Fibroblast of skin of abdomen (primary cell): ENCODE data around the gene TWF2. TPM values are rescaled to one million over a fixed set of nuclear protein-coding genes. Genes with fewer than 3 reads are reported as not detected.
"Not testable (repeated sequence)": the region's sequence is repeated elsewhere in the genome, so short reads cannot be mapped to it uniquely, and the experiment has no call there.

ENCODE experiments used
- DNase-seq: peaks from one replicate; pipeline ENCODE4 v3.0.0-alpha.2; 2013
- polyA plus RNA-seq, 2 experiments: library from polyadenylated mRNA; unstranded; fragments of 120-200 nt; gene quantifications; one replicate each; pipeline ENCODE4 v1.2.1, GENCODE V29; 2013; ENCODE audit not compliant: insufficient read length in 2 of 2

TWF2 gene
- polyA plus RNA-seq (2013, experiment 1 of 2; ENCODE audit: insufficient read length): 96.7 TPM
- polyA plus RNA-seq (2013, experiment 2 of 2; ENCODE audit: insufficient read length): 108 TPM

GRCh38 chr3:52238761-52239701, at the start of gene TWF2:
Gene TWF2, minus strand, starts transcription at chr3:52239158. Its CDS starts 142 bp downstream, at chr3:52239016.
- peak; percentile 83 for DNase-seq

- no peak for DNase-seq
Measured at GRCh38 chr3:52288674-52289073, 49.7 kb upstream of the TWF2 start.

- DNase-seq: no peak
Measured at GRCh38 chr3:52286777-52287110, 47.8 kb upstream of the TWF2 start.

- not testable (repeated sequence) for DNase-seq
Measured at GRCh38 chr3:52284051-52284450, 45.1 kb upstream of the TWF2 start.

DNA sequence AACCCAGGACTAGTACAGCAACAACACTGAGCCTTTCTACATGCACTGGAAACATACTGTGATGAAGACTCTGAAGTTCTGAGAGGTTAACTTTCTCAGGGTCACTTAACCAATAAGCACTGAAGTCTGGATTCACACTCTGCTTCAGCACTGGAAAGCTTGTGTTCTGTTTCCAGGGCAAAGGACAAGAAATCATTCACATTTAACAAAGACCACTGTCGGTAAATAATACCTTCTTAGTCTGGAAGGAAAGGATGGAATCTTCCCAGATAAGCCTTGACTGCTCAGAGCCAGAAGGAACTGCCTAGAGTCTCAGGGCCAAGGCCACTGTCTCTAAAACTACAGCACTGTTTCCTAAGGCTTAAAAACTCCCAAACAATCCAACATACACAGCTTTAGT, 44.3 kb upstream of the TWF2 start:
- no peak for DNase-seq

DNA sequence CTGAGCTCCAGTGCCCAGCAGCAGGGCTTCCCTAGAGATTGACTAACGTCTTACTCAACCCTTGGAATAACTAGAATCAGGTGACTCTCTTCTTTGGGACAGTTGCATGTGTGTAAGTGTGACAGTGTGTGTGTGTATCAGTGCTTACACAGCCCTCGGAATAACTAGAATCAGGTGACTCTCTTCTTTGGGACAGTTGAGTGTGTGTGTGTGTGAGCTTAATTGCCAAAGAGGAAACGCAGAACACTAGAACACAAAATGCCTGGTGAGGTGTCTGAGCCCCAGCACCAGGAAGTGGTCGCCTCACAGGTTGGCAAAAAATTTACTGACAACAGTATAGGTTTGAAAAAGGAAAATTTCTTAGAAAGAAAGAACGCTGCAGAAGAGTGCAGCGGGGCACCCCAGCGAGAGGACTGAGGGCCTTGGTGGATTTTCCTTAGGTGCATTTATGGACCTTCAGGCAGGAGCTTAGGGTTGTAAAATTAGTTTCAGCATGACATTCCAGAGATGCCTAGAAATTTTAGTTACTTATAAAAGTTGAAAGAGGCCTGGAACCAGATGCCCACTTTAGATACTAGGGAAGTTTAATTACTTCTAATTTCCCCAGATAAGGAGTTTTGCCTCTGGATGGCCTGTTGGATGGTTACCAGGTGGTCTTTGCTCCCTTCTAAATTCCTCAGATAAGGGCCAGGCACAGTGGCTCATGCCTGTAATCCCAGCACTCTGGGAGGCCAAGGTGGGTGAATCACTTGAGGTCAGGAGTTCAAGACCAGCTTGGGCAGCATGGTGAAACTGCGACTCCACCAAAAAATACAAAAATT, 43.2 kb upstream of the TWF2 start:
- no peak for DNase-seq

DNA sequence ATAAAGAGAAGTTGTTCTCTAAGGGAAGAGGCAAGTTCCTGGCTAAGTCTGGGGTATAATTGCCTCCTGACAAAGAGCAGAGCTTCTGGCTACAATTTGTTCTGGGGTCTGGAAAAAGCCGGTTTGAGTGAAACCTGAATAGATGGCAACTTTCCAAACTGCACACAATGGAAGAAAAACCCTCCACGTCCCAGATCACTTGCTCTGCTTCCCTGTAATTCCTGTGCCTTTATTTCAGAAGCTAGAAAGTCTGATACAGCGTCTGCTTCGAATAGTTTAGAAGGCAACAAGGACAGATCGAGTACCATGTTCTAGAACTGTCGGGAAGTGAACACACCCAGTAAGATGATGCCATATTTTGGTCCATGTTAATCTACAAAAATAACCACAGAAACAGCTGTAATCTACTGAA, 41.1 kb upstream of the TWF2 start:
- peak; percentile 29 for DNase-seq

DNA sequence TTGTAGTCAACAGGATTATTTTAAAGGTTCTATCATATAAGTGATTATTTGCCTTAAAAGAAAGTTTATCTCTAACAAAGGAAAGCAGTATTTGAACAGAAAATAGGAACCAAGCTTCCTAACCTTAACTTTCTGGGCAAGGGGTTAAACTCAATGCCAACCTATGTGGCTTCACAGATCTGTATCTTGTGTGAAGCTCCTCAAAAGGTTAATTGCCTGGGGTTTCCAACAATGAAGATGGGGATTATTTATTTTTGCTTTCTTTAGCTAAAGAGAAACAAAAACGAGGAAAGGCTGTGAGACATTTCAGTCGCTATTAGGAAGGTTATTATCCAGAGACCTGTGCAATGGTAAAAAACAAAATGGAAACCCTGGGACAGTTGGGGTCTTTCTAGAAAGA, 40.6 kb upstream of the TWF2 start:
- DNase-seq: no peak

DNA sequence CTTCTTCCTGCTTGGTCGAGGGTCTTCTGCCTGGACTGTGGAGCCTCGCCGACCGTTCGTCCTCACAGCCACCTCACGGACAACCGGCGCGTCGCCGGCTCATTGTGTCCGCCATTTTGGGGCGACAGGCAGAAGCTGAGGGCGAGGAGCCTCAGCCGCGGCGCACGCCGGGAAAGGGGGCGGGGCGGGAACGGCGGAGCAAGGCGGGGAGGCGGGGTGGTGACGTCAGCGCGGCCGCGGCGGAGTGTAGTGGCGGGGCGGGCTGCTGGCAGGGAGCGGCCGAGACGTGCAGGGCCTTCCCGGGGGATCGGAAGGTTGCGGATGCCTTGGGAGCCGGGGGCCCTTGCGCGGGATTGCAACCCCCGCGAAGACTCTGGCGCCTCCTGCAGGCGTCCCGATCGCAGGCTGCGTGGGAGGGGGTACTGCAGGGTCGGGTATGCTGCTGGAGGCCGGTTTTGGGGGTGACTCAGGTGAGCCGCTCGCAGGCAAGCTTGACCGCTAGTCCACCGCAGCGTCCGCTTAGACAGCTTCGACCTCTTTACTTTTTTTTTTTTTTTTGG, 39.6 kb upstream of the TWF2 start, which contains the start of gene WDR82:
Gene WDR82 (minus strand): TSS at position 140 of the 560 bp plus-strand sequence. CDS start 288 bp downstream, outside the sequence.
- peak; percentile 94 for DNase-seq

DNA sequence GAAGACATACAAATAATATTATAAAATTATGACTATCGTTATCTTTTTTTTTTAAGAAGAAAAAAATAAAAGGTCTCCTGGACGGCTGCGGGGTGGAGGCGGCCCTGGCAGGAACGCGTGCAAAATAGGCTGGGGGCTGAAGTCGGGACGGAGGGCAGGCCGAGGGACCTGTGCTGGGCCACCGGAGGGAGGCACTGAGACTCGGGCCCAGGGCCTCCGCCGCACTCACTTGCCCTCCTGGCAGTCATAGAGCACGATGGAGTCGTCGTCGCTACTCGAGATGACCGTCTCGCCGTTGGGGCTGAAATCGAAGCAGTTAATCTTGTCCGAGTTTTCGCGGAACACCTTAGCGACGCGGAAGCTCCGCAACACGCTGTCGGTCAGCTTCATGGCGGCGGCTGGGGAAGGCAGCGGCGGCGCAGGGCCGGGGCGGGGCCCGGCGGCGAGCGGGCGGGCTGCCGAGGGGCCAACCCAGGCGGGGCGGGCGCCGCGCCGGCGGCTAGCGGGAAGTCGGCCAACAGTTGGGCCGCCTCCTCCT, 39.1 kb upstream of the TWF2 start:
- DNase-seq: no peak

DNA sequence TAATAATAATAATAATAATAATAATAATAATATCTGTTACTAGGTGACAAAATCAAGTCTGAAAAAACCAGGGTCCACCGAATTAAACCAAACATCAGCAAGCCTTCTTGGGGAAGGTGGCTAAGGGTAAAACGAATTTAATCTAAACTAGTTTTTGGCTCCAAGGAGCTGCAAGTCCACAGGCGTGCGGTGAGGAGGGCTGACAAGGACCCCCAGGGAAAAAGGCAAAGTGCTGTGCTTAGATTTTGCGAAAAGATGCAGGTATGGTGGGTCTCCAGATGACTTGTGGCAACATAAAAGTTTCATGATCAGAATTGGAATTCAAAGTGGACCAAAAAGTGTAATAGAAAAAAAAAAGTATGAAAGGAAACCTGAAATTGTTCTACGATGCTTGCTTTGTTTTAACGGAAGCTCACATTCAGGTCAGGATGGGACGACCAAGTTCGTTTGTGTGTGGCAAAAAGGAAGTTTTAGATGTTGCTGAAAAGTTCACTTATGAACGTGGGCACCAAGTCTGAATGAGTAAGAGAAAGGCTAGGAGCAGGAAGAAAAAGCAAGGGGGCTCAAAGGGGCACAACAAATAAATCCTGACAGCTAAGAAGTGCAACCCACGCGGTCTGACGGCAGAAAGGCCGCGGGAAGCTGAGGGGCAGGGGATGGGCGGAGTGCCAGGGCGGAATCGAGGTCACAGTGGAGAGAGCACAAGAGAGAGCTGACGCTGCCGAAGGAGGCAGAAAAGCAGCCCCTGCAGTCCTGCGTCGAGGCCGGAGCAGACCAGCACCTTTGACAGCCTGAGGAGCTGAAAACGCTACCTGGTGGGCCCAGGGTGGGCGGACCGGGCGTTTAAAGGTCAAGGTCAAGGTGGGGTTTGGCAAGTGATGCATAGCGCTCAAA, 38.4 kb upstream of the TWF2 start:
- peak; percentile 50 for DNase-seq

DNA sequence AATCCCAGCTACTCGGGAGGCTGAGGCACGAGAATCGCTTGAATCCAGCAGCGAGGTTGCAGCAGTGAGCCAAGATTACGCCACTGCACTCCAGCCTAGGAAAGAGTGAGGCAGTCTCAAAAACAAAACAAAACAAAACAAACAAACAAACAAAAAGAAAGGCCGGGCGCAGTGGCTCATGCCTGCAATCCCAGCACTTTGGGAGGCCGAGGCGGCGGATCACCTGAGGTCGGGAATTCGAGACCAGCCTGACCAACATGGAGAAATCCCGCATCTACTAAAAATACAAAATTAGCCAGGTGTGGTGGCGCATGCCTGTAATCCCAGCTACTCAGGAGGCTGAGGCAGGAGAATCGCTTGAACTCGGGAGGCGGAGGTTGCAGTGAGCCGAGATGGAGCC, 35.8 kb upstream of the TWF2 start:
- not testable (repeated sequence) for DNase-seq

- no peak for DNase-seq
Measured at GRCh38 chr3:52272831-52273230, 33.9 kb upstream of the TWF2 start.

- not testable (repeated sequence) for DNase-seq
Measured at GRCh38 chr3:52272172-52272571, 33.2 kb upstream of the TWF2 start.

DNA sequence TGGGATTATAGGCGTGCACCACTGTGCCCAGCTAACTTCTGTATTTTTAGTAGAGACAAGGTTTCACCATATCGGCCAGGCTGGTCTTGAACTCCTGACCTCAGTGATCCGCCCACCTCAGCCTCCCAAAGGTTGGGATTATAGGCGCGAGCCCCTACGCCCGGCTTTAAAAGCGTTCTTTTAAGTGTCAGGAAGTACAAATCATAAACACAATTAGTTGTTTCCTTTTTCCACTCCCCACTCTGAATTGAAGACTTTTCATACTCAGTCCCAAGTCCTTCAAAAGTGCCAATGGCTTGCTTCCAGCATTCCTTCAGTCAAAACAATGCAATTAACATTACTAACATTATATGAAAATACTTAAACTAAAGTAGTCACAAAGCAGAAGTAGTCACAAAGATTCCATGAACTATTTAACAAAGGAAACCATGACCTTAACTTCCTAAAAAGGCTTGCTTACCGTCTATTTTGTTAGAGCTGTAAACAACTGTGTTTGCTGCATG, 31.3 kb upstream of the TWF2 start:
- DNase-seq: no peak

DNA sequence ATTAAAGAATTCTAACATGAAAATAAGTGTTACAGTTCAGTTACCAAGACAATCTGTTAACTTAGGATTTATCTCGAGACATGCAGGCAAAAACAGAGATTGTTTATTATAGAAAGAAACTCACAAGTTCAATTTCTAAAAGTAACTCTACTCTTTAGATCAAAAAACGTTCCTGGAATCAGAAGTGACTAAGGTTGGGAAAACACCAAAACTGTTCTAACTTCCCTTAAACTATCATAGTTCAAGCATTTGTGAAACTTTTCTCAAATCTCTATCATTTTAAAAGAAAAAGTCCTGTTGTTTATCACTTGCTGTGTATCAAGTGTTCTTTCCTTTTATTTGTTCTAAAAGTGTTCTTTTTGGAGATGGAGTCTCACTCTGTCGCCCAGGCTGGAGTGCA, 30.8 kb upstream of the TWF2 start:
- no peak for DNase-seq

DNA sequence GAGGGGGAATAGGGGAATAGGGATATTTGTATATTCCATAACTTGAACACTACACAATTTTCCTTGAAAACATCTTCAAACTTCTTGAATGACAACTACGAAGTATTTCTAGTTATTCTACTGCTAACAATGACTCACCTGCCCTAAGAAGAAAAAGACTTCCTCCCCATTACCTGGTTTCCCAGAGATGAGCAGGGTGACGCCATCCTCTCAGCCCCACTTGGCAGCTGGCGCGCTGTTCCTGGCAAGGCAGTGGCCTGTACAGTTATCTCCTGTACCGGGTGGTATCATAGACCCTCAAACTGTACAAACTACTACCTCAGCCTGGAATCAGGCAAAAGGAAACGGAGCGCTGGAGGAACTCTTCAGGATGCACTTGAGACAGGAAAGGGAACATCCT, 29.1 kb upstream of the TWF2 start:
- DNase-seq: no peak

DNA sequence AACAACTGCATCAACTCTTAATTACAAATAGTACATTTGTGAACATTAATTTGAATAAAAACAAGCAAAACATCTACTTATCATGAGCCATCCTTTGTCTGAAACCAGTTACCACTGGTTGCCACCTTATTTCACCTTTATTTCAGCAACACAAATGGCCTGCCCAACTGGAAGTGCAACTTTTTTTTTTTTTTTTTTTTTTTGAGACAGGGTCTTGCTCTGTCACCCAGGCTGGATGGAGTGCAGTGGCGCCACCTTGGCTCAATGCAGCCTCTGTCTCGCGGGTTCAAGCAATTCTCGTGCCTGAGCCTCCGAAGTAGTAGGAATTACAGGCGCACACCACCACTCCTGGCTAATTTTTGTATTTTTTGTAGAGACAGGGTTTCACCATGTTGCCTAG, 26.4 kb upstream of the TWF2 start:
- DNase-seq: no peak

- no peak for DNase-seq
Measured at GRCh38 chr3:52262447-52262846, 23.5 kb upstream of the TWF2 start.

GRCh38 chr3:52259448-52259847, 20.5 kb upstream of the TWF2 start:
- no peak for DNase-seq

DNA sequence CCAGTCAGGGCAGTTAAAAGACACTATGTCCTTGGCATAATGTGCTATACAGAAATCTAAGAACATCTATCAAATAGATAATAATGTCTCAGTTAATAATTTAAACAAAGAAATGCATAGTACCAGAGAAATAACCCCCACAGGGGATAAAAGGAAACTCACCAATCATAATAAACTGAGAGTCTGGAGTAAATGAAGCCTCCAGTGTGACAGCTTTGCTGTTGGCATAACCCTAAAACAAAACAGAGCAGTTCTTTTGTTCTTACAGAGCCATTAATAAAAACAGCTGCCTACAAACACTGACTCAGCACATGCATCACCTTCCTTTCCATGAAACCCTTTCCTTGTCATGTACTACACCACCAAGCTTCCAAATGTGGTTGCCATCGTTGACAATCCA, 20.1 kb upstream of the TWF2 start:
- DNase-seq: no peak
